Progenitor cell of endocrine pancreas (in vitro differentiated cells): Measurements from ENCODE around the gene VAX1. TPM values are rescaled to one million over a fixed set of nuclear protein-coding genes. Genes with fewer than 3 reads are reported as not detected.
A peak's percentile ranks its signal among the peaks of the same experiment; 100 is the strongest.

Experiments
- DNase-seq: peaks from one replicate; pipeline ENCODE4 v3.0.0; 2021; ENCODE audit warnings: low spot score; ENCODE audit not compliant: unreplicated experiment
- H3K27ac Mint-ChIP-seq: 2 replicates; pipeline ENCODE4 v1.8.0; 2021; ENCODE audit warnings: mild to moderate bottlenecking, moderate library complexity, mixed read lengths
- H3K27me3 Mint-ChIP-seq: 2 replicates; pipeline ENCODE4 v1.8.0; 2021; ENCODE audit warnings: mixed read lengths
- H3K36me3 Mint-ChIP-seq: 2 replicates; pipeline ENCODE4 v1.8.0; 2022; ENCODE audit warnings: mixed read lengths; ENCODE audit not compliant: insufficient read depth
- H3K4me1 Mint-ChIP-seq: 2 replicates; pipeline ENCODE4 v1.8.0; 2021; ENCODE audit warnings: low read depth, mixed read lengths
- H3K4me3 Mint-ChIP-seq: 2 replicates; pipeline ENCODE4 v1.8.0; 2021; ENCODE audit warnings: low read depth, mild to moderate bottlenecking, moderate library complexity, mixed read lengths
- H3K9me3 Mint-ChIP-seq: 2 replicates; pipeline ENCODE4 v1.8.0; 2021; ENCODE audit warnings: low read depth, mixed read lengths
- total RNA-seq: library from RNA; stranded (reverse); gene quantifications from 2 replicates; pipeline ENCODE4 v1.2.1, GENCODE V29; 2021
- TF ChIP-seq, protein P1 (sequence below): fragments of 200-600 bp; sonication (generic); IDR thresholded peaks from one replicate; pipeline ENCODE4 v1.5.0; 2021; ENCODE audit warnings: antibody characterized with exemption, mild to moderate bottlenecking; ENCODE audit not compliant: unreplicated experiment

VAX1 gene
- total RNA-seq, 1 donor from 2014 or later = not detected

DNA sequence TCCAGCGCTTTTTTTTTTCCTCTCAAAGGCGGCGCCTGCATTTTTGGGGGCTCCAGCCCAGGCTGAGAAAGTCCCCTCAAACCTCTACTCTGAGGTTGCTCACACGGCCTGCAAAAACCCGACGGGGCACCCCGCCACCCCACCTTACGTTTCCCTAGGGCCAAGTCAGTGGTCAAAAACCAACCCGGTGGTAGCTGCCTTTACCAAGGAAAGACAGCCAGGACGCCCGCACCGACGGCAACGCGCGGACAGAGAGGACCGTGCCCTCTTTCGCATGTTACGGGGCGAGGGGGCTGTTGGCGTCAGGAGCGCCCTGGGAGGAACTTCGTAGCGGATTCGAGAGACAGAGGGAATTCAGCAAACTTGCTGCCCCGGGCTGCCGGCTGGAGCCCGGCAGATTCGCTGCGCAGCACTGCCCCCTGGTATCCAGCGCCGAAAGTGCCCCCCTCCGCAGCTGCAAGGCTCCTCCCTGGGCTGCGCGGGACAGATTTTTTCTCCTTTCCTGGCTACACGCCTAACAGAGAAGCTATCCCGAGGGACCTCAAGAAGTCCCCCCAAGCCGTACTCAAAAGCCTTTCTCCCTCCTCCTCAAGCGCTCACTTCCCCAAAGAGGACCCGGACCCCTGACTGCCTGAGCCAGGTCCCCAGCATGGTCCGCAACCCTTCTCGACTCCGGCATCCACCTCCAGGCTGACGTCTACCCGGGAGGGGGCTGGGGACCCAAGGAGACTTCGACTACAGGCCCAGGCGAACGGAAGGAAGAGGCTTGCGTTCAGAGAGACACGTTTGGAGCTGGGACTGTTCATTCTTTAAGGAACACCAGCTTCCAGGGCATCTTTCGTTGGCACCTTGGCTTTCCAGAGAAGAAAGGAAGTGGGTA, 27.7 kb upstream of the VAX1 start:
- H3K4me1 Mint-ChIP-seq = peaks cover 3% of the 10 kb centered on the region
- no peak overlapping the region for H3K27ac Mint-ChIP-seq
- peak; percentile 64 for DNase-seq
- TF ChIP-seq, protein P1, sequence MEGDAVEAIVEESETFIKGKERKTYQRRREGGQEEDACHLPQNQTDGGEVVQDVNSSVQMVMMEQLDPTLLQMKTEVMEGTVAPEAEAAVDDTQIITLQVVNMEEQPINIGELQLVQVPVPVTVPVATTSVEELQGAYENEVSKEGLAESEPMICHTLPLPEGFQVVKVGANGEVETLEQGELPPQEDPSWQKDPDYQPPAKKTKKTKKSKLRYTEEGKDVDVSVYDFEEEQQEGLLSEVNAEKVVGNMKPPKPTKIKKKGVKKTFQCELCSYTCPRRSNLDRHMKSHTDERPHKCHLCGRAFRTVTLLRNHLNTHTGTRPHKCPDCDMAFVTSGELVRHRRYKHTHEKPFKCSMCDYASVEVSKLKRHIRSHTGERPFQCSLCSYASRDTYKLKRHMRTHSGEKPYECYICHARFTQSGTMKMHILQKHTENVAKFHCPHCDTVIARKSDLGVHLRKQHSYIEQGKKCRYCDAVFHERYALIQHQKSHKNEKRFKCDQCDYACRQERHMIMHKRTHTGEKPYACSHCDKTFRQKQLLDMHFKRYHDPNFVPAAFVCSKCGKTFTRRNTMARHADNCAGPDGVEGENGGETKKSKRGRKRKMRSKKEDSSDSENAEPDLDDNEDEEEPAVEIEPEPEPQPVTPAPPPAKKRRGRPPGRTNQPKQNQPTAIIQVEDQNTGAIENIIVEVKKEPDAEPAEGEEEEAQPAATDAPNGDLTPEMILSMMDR = peak; percentile 71
- no peaks in the 10 kb centered on the region for H3K36me3 Mint-ChIP-seq
- H3K4me3 Mint-ChIP-seq = no peak overlapping the region
- peaks cover 93% of the 10 kb centered on the region for H3K27me3 Mint-ChIP-seq
- H3K9me3 Mint-ChIP-seq = no peaks in the 10 kb centered on the region

DNA sequence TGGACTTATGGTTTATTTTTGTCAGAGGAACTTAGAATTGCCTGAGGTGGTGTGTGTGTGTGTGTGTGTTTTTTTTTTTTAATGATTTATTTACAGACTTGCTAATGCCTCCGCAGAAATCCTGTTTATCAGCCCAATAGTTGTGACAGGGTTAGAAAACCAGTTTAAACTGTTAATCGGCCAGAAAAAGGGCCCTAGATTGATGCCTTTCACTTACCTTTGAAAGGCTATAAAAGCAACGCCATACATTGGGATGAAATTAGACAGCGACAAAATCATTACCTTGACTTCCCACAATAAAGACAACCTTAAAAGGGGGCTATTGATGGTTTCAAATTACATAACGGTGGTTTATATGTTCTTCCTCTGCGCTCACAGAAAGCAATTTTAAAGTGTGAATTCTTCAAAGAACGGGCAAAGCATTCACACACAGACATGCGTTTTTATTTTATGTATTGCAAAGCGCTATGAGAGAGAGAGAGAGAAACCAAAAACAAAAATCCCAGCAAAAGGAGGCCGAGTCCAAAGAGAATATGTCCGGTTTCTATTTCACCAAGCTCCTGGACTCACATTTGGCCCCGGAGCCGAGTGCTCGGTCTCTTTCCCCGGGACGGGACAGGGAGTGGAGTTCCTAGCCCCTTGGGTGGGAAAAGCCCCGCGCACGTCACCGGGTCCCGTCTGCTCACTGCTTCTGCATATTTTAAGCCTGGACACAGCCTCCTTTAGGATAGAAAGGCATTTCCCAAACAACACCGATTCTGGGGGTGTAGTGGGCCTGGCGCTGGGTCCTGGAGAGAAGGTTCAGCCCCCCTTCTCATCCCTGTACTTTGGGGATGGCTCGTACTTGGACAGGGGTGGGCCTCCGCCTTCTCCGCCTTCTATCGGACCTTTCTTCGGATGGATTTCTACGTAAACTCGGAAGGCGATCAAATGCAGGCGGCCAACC, 26.8 kb upstream of the VAX1 start:
- no peak for DNase-seq
- Mint-ChIP-seq H3K4me1 (peaks cover 3% of the 10 kb centered on the region), H3K27ac (no peak overlapping the region), H3K9me3 (no peaks in the 10 kb centered on the region), H3K27me3 (peaks cover 93% of the 10 kb centered on the region), H3K36me3 (no peaks in the 10 kb centered on the region), H3K4me3 (no peak overlapping the region)
- TF ChIP-seq, protein P1 = no peak

DNA sequence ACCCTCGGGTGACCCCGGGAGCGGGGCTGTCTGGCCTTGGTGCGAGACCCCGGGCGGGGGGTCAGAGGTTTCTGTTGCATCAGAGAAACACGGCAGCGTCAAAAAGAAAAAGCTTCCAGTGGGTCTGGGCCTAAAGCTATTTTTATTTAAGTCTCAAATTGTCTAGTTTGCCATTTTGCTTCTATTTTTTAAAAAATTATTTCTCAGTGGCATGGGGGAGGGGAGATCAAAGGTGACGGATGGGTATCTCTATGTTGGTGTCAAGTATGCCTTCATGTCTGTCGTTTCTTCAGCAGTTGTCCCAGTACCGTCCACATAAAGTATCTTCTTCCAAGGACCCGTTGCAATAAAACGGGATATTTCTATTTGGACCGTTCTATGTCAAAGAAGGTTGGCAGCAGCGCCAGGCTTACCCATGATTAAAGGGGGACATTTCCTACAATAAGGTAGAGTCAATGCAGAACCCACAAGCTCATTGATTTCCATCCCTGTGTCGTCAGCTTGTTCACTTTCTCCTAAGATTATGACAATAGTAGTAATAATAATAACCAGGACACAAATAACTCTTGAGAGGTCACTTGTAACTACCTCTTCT, 26.0 kb upstream of the VAX1 start:
- H3K27me3 Mint-ChIP-seq = peaks cover 93% of the 10 kb centered on the region
- H3K4me1 Mint-ChIP-seq = peaks cover 3% of the 10 kb centered on the region
- no peak overlapping the region for H3K4me3 Mint-ChIP-seq
- TF ChIP-seq, protein P1 = no peak
- no peak overlapping the region for H3K27ac Mint-ChIP-seq
- H3K36me3 Mint-ChIP-seq = no peaks in the 10 kb centered on the region
- no peak for DNase-seq
- no peaks in the 10 kb centered on the region for H3K9me3 Mint-ChIP-seq

DNA sequence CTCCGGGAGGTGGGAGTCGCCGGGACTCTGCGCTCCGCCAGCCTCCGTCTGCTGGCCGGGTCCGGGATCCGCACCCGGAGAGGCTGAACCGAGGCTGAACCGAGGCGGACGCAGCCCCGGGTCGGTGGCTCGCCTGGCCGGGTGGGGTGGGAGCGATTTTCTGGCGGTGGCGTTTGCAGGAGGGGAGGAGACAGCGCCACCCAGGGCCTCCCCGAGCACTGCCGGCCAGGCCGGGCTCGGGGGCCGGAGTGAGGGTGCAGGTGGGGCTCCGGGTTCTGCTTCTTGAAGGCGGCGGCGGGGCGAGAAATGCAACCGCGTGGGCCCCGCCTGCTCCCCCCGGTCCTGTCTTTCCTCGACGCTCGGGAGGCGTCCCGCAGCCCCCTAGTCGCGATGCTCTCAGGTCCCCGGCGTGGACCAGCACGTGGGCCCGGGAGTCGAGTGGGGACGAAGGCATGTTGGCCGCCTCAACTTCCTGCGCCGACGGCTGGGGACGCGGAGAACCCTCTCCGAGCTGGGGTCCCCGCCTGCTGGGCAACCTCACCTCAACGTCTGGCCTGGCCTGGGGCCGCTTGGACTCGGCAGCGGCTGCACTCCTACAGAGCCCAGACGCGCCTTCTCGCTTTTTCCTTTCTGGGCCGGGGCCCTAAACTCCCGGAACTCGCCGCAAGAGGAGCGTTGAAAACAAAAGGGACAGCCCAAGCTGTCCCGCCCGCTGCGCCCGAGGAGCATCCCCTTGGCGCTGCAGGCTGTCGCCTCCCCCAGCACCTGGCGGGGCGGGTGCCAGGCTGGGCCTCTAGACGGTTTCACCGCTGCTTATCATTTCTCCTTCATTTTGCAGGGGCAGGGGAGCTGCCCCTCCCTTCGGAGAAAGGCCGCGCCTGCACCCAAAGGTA, 25.2 kb upstream of the VAX1 start:
- no peak overlapping the region for H3K4me3 Mint-ChIP-seq

More for the DNA sequence above, 25.2 kb upstream of the VAX1 start:
- no peaks in the 10 kb centered on the region for H3K36me3 Mint-ChIP-seq
- peaks cover 3% of the 10 kb centered on the region for H3K4me1 Mint-ChIP-seq
- no peaks in the 10 kb centered on the region for H3K9me3 Mint-ChIP-seq
- no peak overlapping the region for H3K27ac Mint-ChIP-seq
- TF ChIP-seq, protein P1 = peak; percentile 47
- peak; percentile 36 for DNase-seq
- H3K27me3 Mint-ChIP-seq = peaks cover 93% of the 10 kb centered on the region
